ENCODE results near the gene GRID2.
"Not testable (repeated sequence)": the region's sequence is repeated elsewhere in the genome, so short reads cannot be mapped to it uniquely, and the experiment has no call there.

The GRID2 gene

GRCh38 chr4:92303621-92304027 lies at the start of gene GRID2:
Gene GRID2, plus strand, starts transcription at chr4:92303966.
- peak; percentile 87 for DNase-seq

DNA sequence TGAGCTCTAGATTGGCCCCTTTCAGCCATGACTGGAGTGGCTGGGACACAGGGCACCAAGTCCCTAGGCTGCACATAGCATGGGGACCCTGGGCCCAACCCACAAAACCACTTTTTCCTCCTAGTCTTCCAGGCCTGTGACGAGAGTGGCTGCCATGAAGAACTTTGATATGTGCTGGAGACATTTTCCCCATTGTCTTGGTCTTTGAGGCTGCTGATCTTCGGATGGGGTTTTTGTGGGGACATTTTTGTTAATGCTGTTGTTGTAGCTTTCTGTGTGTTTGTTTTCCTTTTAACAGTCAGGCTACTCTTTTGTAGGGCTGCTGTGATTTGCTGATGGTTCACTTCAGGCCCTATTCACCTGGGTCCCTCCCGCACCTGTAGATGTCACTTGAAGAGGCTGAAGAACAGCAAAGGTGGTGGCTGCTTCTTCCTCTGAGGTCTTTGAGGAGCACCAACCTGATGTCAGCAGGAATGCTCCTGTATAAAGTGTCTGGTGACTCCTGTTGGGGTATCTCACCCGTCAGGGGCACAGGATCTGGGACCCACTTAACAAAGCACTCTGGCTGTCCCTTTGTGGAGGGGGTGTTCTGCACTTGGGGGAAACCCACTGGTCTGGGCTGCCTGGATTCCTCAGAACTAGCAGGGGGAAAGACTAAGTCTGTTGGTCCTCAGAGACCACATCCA lies 49.6 kb upstream of the GRID2 start:
- DNase-seq: no peak

DNA sequence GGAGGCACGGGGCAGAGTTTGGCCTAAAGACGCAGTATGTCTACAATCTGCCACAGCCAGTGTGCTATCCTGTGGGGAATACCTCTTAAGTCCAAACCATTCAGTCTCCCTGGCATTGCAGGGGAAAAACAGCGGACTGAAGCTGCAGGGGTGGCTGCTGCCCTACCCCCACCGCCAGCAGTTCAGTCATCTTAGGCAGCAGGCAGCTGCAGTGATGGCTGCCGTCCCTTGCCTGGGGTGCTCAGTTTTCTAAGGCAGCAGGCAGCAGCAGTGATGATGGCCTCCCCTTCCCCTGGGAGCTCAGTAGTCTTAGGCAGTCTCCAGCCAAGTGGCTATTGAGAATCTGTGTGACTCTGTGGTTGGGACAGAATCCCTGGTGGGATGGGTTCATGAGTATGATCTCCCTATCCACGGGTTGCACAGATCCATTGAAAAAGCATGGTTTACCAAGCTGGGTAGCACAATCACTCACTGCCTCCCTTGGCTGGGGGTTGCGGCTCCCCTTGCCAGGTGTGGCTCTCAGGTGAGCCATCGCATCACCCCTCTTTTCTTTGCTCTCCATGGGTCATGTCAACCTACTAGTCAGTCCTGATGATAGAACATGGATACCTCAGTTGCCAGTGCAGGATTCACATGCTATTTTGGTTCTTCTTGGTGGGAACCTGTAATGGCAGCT lies 48.9 kb upstream of the GRID2 start:
- DNase-seq: no peak

- DNase-seq: no peak
Measured at GRCh38 chr4:92255920-92256244, 47.9 kb upstream of the GRID2 start.

- DNase-seq: no peak
Measured at GRCh38 chr4:92257931-92258857, 45.6 kb upstream of the GRID2 start.

- no peak for DNase-seq
Measured at GRCh38 chr4:92261256-92261655, 42.5 kb upstream of the GRID2 start.

DNA sequence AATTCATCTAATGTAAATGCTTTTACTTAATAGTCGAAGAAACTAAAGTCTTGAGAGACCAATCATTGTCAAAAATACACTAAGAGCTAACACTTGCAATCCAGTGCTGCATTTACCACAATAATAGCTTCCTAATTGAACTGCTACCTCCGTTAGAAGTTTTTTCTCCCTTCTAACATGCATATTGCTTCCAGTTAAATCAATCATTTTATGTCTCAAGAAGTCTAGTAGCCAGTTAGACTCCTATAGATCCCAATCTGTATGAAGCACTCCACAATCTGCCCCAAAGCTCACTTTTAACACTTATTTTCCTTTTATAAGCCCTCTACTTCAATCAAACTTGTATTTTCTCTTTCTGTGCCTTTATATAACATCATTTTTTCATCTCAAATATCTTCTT lies 41.4 kb upstream of the GRID2 start:
- DNase-seq: no peak

GRCh38 chr4:92263010-92263409 lies 40.8 kb upstream of the GRID2 start:
- DNase-seq: no peak

GRCh38 chr4:92263575-92263974 lies 40.2 kb upstream of the GRID2 start:
- no peak for DNase-seq

DNA sequence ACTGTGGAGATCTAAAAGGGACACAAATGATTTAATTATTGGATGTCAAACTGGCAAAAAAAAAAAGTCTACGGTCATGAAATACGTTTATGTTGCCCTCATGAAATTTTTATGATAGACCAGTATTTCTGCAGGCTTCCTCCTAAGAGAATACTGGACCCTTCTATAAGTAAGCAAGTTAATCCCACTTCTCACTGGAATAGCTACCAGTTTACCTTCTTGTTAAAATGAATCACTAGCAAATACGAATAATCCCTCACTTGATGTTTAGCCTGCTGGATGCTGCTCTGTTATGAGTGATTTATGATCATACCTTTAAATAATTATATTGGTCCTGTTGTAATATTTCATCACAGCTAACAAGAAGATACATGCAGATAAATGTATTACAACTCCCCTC lies 39.6 kb upstream of the GRID2 start:
- no peak for DNase-seq

- DNase-seq: peak; percentile 9
Measured at GRCh38 chr4:92265021-92265420, 38.7 kb upstream of the GRID2 start.

- DNase-seq: no peak
Measured at GRCh38 chr4:92265798-92266197, 38.0 kb upstream of the GRID2 start.

DNA sequence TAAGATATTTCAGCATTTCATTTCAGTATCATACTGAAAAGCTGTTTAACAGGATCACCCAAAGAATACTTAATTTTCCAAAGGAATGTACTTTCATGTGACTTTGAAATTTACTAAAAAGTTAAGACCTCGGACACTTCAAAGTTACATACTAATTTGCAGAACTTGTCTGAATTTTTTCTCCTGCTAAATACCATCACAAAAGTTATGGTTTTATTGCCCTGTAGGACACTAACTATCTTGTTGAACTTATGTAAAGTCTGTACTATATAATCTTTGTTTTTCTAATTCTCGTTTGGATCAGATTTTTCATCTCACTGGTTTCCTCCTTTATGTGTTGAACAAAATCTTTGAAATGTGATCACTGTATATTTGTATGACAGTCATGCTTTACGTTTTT lies 37.2 kb upstream of the GRID2 start:
- DNase-seq: no peak

GRCh38 chr4:92268642-92269041 lies 35.1 kb upstream of the GRID2 start:
- no peak for DNase-seq

DNA sequence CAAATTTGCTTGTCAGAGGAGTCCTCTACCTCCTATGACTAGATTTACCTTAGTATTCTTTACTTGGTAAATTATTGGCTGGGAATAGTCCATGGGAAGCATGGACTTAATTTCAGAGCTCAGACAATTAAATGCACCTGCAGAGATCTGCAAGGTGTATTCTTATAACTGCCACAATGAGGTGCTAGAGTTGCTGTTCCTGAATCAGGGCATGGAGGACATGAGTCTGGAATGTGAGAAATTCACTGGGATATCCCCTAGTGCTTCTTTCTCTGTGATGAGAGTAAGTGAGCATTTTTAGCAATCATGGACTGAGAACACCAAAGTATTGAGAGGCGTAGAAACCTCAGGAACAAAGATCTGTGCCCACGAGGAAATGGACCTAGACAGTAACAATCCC lies 32.9 kb upstream of the GRID2 start:
- DNase-seq: no peak

DNA sequence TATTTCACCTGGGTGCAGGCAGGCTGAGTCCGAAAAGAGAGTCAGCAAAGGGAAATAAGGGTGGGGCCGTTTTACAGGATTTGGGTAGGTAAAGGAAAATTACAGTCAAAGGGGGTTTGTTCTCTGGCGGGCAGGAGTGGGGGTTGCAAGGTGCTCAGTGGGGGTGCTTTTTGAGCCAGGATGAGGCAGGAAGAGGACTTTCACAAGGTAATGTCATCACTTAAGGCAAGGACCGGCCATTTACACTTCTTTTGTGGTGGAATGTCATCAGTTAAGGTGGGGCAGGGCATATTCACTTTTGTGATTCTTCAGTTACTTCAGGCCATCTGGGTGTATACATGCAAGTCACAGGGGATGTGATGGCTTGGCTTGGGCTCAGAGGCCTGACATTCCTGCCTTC lies 32.2 kb upstream of the GRID2 start:
- DNase-seq: not testable (repeated sequence)

DNA sequence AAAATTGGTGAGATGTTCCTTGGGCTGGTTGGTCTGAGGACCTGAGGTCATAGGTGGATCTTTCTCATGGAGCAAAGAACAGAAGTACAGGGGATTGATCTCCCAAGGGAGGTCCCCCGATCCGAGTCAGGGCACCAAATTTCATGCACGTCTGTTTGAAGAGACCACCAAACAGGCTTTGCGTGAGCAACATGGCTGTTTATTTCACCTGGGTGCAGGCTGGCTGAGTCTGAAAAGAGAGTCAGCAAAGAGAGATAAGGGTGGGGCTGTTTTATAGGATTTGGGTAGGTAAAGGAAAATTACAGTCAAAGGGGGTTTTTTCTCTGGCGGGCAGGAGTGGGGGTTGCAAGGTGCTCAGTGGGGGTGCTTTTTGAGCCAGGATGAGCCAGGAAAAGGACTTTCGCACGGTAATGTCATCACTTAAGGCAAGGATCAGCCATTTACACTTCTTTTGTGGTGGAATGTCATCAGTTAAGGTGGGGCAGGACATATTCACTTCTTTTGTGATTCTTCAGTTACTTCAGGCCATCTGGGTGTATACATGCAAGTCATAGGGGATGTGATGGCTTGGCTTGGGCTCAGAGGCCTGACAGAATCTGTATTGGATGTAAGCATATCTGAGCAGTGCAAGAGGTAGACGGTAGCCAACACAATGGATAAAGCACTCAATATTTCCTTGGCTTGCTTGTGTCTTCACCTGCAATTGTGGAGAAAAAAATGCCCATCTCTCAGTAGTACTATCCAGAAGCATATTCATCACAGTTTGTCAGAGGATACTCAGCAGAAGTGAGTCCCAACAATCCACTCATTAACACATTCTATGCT lies 26.5 kb upstream of the GRID2 start:
- not testable (repeated sequence) for DNase-seq

DNA sequence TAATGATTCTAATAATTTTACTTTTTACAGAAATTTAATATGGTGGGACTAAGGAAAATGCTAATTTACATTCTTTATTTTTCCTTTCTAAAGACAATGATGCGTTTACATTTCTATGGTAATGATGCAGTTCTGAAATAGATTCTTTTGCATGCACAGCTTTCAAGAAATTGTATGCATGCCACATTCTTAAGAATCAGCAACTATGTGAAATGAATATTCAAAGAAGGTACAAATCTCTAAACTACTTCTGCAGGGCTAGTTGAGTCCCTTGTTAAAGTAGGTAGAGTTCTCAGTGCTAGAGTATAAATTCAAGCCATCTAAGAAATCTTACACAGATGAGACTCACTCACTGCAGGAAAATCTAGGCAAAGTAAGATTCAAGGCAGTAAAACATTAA lies 24.5 kb upstream of the GRID2 start:
- no peak for DNase-seq

DNA sequence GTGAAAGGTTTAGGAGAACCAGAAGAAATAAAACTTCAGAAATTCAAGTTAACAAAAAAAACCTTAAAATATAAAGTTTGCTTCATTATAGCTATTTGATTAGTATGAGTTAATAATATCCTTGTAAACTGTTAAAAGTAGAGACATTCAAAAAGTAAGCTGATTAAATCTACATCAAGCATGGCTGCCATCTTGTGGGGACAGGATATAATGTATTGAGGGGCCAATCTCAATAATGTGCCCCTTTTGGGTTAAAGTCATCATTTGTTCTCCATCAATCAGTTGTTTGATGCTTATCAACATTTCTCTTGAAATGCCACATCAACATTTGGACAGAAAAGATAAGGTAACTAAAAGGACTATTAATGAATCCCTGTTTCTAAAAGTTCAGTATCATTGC lies 4.6 kb upstream of the GRID2 start:
- DNase-seq: peak; percentile 11

DNA sequence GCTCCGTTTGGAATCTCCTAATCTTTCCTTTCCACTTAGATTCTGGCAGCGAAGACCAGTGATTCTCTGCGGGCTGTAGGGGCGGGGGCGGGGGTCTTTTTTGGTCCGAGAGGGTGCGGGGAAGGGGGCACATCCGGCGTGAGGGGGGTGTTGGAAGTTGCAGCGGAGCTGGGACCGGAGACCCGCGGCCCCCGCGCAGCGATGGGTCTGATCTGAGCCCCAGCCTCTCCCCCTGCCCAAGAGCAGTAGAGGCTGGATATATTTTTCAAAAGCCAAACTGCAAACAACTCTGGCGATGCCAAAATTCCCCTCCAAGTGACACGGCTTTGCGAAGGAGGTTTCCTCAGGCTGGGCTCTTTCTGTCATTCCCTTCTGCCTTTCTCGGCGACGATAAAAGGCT lies 355 bp downstream of the GRID2 start:
- DNase-seq: no peak

- peak; percentile 85 for DNase-seq
Measured at GRCh38 chr4:92304606-92305005, 840 bp downstream of the GRID2 start.

DNA sequence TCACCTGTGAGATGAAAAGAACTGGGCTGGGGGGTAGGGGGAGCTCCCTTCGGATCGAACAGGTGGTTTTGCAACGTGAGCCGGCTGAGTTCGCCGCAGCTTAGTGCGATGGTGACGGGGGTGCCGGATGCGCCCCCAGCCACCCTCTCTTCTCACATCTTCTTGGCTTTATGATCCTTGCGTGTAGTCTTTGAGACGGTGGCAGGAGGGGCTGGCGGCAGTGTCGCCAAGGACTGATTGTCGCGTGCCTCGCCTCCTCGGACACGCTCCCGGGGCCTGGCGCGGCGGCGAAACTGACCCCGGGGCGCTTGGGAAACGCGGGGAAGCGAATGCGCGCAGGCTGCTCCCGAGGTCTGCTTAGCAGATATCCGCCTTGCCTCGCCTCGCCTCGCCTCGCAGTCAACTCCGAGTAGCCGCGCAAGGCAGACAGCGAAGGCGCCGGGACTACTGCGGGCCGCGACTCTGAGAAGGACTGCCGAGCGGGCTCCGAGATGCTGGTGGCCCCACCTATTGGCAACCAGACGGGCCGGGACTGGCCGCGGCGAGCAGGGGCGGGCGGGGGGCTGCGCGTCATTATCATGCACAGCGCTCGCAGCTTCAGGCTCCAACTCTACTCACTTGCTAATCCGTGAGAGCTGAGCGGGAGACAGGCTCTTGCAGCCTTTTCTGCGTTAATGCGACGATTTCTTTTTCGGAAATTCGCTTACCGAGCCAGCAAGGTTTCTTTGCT lies 1.5 kb downstream of the GRID2 start:
- peak; percentile 94 for DNase-seq

Data from eye (tissue), 1 donor.